ENCODE measurements around the gene WDR33.

The WDR33 gene

DNA sequence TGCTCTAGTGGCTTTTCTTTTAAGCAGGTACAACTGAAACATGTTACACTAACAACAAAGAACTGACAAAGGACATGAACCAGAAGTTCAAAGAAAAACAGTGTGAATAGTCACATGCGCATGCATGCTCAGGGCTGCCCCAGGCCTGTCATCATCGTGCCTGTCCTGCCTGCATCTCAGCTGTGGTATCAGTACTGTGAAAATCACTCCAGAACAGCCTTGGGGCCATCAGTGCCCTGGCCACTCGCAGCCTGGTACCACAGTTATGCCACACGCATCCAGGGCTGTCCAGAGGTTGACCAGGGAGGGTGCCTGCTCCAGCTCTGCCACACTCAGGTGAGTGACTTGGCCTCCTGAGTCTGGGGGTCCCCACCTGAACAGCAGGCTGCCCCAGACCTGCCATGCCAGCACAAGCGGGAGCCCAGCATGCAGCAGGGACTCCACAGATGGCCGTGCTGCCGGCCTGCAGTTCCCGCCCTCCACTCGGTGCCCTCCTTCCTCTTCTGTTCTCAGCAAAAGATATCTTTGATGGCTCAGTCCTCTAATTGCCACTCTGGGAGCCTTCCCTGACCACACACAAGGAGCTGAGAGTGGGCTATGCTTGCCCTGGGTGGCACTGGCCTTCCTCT is 147.9 kb downstream of the WDR33 start:
- no peak for DNase-seq (ENCODE audit: low spot score)
- TF ChIP-seq, protein P1, sequence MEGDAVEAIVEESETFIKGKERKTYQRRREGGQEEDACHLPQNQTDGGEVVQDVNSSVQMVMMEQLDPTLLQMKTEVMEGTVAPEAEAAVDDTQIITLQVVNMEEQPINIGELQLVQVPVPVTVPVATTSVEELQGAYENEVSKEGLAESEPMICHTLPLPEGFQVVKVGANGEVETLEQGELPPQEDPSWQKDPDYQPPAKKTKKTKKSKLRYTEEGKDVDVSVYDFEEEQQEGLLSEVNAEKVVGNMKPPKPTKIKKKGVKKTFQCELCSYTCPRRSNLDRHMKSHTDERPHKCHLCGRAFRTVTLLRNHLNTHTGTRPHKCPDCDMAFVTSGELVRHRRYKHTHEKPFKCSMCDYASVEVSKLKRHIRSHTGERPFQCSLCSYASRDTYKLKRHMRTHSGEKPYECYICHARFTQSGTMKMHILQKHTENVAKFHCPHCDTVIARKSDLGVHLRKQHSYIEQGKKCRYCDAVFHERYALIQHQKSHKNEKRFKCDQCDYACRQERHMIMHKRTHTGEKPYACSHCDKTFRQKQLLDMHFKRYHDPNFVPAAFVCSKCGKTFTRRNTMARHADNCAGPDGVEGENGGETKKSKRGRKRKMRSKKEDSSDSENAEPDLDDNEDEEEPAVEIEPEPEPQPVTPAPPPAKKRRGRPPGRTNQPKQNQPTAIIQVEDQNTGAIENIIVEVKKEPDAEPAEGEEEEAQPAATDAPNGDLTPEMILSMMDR (IDR thresholded peaks at IDR 0.05; ENCODE audit: extremely low read depth, missing control alignments): no peak

DNA sequence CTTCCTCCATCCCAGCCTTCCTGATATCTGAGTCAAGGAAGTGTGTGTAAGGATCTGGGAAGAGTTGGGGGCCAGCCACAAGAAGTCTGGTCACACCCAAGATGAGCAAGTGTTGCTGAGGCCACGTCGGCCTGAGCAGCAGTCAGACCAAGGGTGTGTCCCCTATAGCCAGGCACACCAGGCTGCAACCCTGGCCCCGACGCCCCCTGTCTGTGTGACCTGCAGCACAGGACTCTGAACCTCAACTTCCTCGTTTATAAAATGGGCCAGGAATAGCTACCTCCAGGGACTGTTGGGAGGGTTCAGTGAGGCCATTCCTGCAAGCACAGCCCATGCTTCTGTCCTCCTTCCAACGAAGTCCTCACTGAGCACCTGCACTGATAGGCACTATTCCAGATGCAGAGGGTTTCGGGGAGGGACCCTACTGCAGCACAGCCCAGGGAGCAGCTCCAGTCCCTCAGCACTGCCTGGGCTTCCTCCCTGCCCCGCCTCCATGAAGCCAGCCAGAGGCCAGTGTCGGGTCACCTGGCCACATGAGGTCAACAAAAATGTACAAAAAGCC is 148.9 kb downstream of the WDR33 start:
- TF ChIP-seq, protein P1 (IDR thresholded peaks at IDR 0.05; ENCODE audit: extremely low read depth, missing control alignments): no peak
- no peak for DNase-seq (ENCODE audit: low spot score)

DNA sequence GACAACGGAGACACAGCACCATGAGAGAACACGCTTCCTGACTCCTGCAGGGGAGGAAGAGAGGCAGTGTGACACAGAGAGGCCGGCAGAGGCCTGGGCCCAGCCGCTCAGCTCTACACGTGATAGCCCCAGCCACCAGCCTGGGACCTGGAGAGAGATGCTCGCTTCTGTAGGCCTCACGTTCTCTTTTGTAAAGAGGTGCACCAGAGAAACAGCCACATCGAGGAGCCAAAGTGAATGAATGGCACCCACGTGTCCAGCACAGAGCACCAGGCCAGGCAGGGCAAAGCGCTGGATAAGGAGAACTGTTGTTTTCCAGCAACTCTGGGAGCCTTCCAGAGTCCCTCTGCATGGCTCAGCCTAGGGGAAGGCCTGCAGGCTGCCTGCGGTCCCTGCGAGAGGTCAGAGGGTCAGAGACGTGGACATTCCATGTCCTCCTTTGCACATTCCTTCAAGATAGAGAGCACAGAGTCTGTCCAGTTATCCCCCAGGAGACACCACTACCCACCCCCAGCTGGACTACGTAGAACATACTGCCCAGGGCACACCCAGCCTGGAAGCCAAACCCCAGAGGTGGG is 149.8 kb downstream of the WDR33 start:
- DNase-seq (ENCODE audit: low spot score): no peak
- TF ChIP-seq, protein P1 (IDR thresholded peaks at IDR 0.05; ENCODE audit: extremely low read depth, missing control alignments): no peak

DNA sequence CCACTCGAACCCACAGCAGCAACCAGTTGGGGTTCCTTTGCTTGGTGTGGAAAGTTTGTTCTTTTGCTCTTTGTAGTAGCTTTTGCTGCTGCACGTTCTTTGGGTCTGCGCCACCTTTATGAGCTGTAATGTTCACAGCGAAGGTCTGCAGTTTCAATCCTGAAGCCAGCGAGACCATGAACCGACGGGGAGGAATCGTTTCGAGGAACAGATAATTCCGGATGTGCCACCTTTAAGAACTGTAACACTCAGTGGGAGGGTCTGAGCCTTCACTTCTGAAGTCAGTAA is 150.7 kb downstream of the WDR33 start:
- TF ChIP-seq, protein P1 (IDR thresholded peaks at IDR 0.05; ENCODE audit: extremely low read depth, missing control alignments): no peak
- DNase-seq (ENCODE audit: low spot score): no peak

DNA sequence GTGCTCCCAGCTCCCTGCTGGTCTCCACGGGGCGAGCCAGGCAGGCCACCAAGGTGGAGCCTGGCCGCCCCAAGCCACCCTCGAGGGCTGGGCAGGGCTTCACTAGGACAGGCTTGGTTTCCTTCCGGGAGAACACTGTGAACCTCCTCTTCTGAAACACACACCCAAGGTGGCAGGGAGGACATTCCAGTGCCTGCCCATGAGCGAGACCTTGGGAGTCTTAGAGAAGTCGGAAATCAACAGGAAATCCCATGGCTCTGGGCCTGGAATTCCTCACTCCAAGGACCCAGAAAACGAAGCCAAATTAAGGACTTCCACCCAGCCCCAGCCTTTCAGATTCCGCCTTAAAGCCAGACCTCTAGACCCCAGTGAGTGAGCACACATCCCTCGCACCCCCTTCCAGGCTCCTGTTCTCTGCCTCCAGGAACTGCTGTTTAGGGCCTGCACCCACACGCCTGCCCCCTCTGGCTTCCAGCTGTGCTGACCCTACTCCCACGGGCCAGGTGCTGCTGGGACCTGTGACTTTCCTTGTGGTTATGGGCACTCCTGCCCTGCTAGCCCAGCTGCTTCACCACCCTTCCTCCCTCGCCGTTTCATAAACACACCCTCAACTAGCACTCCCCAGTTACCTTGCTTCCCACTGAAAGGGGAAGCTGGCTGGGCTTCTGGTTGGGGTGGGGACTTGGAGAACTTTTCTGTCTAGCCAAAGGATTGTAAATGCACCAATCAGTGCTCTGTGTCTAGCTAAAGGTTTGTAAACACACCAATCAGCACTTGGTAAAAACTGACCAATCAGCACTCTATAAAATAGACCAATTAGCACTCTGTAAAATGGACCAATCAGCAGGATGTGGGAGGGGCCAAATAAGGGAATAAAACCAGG is 151.3 kb downstream of the WDR33 start:
- TF ChIP-seq, protein P1 (IDR thresholded peaks at IDR 0.05; ENCODE audit: extremely low read depth, missing control alignments): no peak
- no peak for DNase-seq (ENCODE audit: low spot score)

DNA sequence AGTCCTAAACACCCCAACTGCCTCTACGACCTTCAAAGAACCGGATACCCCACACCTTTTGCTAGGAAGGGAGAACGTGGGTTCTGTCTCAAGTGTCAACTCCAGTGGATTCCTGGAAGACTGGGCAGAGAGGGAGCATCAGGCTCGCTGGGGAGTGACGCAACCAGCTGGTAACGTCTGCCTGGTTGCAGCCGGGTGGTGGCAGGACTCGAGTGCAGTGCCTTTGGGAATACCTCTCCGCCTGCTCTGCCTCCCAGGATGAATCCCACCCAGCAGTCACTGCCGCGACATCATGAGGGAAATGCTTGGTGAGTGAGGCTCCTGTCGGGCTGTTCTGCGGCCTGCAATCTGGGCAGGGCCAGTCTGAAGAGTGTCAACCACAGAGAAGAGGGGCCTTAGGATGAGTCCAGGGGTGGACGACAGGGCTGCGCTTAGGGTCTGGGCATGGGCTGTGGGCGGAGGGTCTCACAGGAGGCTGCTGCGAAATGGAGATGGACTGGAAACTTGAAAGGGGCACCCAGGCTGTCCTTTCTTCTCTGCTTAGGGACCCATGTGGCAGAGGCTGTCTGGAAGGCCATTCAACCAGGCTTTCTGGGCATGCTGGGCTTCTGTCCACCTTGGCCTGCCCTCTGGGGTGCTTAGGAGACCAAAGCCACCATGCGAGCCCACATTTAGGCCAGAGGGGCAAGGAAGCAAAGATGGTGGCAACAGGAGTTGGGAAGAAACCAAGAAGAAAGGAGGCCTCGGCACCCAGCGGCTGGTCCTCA is 152.1 kb downstream of the WDR33 start:
- TF ChIP-seq, protein P1 (IDR thresholded peaks at IDR 0.05; ENCODE audit: extremely low read depth, missing control alignments): no peak
- DNase-seq (ENCODE audit: low spot score): no peak
